ENCODE data around the gene COL27A1.

- TF ChIP-seq POLR2A (IDR thresholded peaks at IDR 0.05) (no peak), CTCF (IDR thresholded peaks at IDR 0.05) (no peak), POLR2AphosphoS5 (IDR thresholded peaks at IDR 0.05) (no peak)
These were observed 47.1 kb downstream of the COL27A1 start for GRCh38 chr9:114202396-114202795.
